Measurements from ENCODE around the gene RHO.

The RHO gene

DNA sequence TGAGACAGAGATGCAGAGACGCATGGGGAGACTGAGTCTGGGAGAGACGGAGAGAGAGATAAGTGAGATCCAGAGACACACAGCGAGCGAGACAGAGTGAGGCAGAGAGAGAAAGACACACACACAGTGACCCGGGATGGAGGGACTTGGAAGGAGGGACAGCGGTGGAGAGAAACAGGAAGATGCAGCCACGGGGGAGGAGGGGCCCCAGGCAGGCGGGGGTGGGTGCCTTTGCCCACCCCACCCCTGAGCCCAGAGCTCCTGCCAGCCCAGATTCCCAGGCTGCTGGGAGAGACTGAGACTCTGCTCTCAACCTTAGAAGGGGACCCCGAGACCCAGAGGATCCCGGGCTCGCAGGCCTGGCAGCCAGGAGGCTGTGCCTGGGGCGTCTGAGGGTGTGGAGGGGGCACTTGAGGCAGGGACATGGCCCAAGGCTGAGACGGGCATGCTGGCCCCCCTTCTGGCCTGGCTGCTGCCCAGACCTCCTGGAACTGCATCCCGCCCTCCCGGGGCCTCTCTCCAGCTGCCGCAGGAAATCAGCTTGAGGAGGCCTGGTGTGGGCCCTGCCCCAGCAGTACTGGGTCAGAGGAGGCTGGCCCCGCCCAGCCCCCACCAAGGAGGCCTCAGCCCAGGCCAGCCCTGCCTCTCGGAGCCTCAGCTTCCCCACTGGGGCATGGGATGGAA, 32.6 kb downstream of the RHO start:
- no peak for DNase-seq (ENCODE audit: low read depth)
- no peak overlapping the region for H3K4me3 ChIP-seq (ENCODE audit: low read length)
- TF ChIP-seq, protein P1, sequence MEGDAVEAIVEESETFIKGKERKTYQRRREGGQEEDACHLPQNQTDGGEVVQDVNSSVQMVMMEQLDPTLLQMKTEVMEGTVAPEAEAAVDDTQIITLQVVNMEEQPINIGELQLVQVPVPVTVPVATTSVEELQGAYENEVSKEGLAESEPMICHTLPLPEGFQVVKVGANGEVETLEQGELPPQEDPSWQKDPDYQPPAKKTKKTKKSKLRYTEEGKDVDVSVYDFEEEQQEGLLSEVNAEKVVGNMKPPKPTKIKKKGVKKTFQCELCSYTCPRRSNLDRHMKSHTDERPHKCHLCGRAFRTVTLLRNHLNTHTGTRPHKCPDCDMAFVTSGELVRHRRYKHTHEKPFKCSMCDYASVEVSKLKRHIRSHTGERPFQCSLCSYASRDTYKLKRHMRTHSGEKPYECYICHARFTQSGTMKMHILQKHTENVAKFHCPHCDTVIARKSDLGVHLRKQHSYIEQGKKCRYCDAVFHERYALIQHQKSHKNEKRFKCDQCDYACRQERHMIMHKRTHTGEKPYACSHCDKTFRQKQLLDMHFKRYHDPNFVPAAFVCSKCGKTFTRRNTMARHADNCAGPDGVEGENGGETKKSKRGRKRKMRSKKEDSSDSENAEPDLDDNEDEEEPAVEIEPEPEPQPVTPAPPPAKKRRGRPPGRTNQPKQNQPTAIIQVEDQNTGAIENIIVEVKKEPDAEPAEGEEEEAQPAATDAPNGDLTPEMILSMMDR (IDR thresholded peaks at IDR 0.05; ENCODE audit: insufficient read depth, low read depth, low read length, missing control alignments), result no peak

DNA sequence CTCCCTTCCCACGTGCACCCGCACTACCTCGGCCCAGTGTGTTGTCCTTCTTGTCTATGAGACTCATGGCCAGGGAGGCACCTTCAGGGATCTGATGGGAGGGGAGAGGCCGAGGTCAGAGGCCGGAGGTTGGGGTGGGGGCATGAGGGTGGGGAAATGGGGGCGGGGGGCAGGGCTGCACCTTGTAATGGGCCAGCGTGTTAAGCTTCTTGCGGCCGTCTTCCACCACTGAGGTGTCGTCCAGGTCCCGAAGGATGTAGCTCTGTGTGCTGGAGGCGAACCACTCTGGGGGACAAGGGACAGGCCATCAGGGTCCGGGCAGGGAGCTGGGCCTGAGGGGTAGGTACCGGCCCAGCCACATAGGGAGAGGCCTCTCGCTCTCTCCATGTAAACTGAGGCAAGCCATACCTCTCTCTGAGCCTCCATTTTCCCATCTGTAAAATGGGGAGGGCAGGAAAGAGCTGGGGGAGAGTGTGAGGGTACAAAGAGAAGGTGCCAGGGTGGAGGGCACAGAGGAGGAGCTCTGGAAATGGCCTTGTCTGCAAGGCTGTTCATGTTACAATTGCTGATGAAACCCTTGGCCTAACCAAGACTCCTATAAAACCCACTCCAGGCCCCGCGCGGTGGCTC, 33.3 kb downstream of the RHO start:
- TF ChIP-seq, protein P1 (IDR thresholded peaks at IDR 0.05; ENCODE audit: insufficient read depth, low read depth, low read length, missing control alignments), result no peak
- no peak for DNase-seq (ENCODE audit: low read depth)
- H3K4me3 ChIP-seq (ENCODE audit: low read length), result no peak overlapping the region

DNA sequence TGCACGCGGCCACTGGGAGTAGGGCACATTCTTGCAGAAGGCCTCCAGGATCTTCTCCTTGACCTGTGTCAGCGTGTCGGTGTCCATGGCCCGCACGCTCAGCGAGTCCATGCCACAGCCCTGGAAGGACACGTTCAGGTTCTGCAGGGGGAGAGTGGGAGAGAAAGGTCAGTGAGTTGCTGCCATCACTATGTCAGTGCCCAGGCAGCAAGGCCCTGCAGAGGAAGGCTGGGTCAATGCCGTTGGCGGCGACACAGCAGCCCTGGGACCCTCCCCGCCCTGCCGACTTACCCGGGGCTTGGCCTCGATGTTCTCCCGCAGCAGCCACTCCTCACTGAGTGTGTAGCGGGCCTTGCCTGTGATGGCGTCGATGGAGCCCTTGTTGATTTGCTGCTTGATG, 34.4 kb downstream of the RHO start:
- DNase-seq (ENCODE audit: low read depth), result no peak
- TF ChIP-seq, protein P1 (IDR thresholded peaks at IDR 0.05; ENCODE audit: insufficient read depth, low read depth, low read length, missing control alignments), result no peak
- H3K4me3 ChIP-seq (ENCODE audit: low read length), result no peak overlapping the region

DNA sequence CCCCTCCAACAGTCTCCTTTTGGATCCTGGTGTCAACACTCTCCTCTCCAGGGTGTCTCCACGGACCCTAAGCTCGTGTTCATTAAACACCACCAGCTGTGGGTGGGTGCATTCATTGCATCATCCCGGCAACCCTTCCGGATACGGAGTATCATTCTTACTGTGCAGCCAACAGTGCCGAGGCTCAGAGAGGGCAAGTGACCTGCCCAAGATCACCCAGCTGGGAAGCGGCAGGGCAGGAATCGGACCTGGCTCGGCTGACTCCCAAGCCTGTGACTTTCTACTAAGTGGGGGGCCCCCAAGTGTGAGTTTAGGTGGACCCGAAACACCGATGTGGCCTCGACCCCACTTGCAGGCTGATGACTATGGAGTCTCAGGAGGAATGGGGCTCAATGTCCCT, 34.9 kb downstream of the RHO start:
- no peak for DNase-seq (ENCODE audit: low read depth)
- no peak overlapping the region for H3K4me3 ChIP-seq (ENCODE audit: low read length)
- TF ChIP-seq, protein P1 (IDR thresholded peaks at IDR 0.05; ENCODE audit: insufficient read depth, low read depth, low read length, missing control alignments), result no peak

DNA sequence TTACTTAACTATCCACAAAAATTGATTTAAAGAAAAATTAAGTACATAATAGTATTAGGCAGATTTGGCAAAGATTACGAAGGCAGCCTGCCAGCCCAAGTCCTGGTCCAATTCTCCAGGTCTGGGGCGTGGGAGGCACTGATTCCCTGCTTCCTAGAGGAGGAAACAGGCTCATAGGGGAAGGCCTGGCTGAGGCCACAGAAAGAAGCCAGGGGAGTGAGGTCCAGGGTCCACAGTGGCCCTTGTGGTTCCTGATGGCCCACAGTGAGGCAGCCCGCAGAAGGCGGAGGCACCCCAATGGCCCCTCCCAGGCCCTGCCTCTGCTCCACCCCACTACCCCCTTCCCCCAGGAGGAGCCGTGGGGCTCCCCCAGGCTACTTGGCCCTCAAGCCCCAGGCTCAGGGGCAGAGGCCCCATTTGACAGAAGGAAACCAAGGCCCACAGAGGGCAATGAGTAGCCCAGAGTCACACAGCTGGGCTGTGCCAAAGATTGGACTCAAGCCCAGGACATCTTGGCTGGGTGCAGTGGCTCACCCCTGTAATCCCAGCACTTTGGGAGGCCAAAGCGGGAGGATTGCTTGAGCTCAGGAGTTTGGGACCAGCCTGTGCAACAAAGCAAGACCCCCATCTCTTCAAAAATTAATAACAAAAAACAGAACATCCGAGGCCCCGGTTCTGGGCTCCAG, 35.6 kb downstream of the RHO start:
- TF ChIP-seq, protein P1 (IDR thresholded peaks at IDR 0.05; ENCODE audit: insufficient read depth, low read depth, low read length, missing control alignments), result no peak
- DNase-seq (ENCODE audit: low read depth), result no peak
- H3K4me3 ChIP-seq (ENCODE audit: low read length), result no peak overlapping the region

DNA sequence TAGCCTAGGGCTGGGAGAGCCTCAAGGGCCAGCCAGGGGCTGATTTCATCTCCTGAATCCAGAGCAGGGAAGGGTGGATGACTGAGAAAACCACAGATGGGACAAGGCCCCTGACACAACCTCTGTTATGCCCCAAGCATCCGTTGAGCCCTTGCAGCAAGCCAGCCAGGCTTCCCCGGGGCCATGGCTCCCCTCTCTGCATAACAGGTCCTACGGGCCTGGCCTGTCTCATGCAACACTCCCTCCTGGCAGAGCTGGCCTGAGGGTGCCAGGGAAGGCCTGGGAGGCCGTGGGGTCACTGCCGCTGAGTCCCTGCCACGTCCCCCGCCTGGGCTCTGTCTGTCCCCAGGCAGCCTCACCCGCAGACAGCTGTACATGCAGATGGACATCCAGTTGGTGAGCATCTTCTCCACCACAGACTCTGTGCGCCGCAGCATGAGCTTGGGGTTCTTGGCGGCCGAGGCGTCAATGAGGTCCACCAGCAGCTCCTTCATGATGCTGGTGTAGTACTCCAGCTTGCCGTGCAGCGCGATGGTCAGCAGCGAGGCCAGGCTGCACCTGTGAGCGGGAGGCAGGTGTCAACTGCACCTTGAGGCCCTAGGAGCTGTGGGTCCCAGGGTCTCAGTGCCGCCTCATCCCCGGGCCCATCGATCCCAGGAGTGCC, 36.7 kb downstream of the RHO start:
- TF ChIP-seq, protein P1 (IDR thresholded peaks at IDR 0.05; ENCODE audit: insufficient read depth, low read depth, low read length, missing control alignments), result no peak
- DNase-seq (ENCODE audit: low read depth), result no peak
- no peak overlapping the region for H3K4me3 ChIP-seq (ENCODE audit: low read length)
